ENCODE measurements around the gene QRSL1.

DNA sequence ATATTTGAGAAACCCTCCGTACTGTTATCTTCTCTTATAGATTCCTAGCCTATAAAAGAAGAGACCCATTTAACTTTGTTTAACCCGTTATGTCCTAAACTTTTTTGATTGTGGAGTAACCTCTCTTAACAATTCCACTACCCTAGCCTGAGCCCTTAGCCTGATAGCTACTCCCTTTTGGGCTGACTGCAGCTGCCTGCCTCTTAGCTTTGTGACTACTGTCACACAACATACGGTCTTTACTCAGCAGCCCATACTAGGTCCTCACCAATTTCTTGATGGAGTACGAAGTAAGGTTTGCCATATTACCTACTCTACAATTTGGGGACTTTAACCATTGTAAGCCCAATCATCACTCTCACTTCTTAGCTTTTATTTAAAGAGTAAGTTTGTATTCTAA lies 72.7 kb downstream of the QRSL1 start:
- TF ChIP-seq POLR2AphosphoS5 (IDR thresholded peaks at IDR 0.05; ENCODE audit: insufficient read depth, low read depth, low read length) (no peak), EZH2 (IDR thresholded peaks at IDR 0.05; ENCODE audit: borderline replicate concordance, low read depth, low read length, severe bottlenecking) (no peak), POLR2A (IDR thresholded peaks at IDR 0.05; ENCODE audit: low read depth, low read length) (no peak), JUN (IDR thresholded peaks at IDR 0.05; ENCODE audit: borderline replicate concordance, insufficient read depth, insufficient read length, low read depth) (no peak), MYC (IDR thresholded peaks at IDR 0.05; ENCODE audit: low read depth, low read length) (no peak), FOS (IDR thresholded peaks at IDR 0.05; ENCODE audit: borderline replicate concordance, insufficient read depth, low read length) (no peak)
- TF ChIP-seq, protein P1, sequence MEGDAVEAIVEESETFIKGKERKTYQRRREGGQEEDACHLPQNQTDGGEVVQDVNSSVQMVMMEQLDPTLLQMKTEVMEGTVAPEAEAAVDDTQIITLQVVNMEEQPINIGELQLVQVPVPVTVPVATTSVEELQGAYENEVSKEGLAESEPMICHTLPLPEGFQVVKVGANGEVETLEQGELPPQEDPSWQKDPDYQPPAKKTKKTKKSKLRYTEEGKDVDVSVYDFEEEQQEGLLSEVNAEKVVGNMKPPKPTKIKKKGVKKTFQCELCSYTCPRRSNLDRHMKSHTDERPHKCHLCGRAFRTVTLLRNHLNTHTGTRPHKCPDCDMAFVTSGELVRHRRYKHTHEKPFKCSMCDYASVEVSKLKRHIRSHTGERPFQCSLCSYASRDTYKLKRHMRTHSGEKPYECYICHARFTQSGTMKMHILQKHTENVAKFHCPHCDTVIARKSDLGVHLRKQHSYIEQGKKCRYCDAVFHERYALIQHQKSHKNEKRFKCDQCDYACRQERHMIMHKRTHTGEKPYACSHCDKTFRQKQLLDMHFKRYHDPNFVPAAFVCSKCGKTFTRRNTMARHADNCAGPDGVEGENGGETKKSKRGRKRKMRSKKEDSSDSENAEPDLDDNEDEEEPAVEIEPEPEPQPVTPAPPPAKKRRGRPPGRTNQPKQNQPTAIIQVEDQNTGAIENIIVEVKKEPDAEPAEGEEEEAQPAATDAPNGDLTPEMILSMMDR (IDR thresholded peaks at IDR 0.05; ENCODE audit: extremely low read depth in 1 of 2, insufficient read depth in 1 of 2, low read depth in 1 of 2, low read length in 2 of 2): no peak
- TF ChIP-seq, protein P2, sequence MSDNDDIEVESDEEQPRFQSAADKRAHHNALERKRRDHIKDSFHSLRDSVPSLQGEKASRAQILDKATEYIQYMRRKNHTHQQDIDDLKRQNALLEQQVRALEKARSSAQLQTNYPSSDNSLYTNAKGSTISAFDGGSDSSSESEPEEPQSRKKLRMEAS (IDR thresholded peaks at IDR 0.05; ENCODE audit: insufficient read depth, insufficient read length): no peak

Data from endothelial cell of umbilical vein (primary cell).